WTC11 (cell line): ENCODE results near the gene SBSN. TPM values are rescaled to one million over a fixed set of nuclear protein-coding genes. Genes with fewer than 3 reads are reported as not detected.

ENCODE experiments used
- ATAC-seq: fragments of 200-7000 bp; cut with Tn5 transposase; 2 replicates; pipeline ENCODE4 v1.10.0; 2021; ENCODE audit warnings: mild to moderate bottlenecking, moderate library complexity
- CTCF ChIA-PET: fragments of 300-600 bp; sonication (Branson Sonifier 250); formaldehyde crosslinking; loops from one replicate; lab custom pipeline; 2021; ENCODE audit warnings: antibody characterized with exemption; lab: Charles Lee
- POLR2A ChIA-PET: fragments of 350-600 bp; sonication (Branson Sonifier 250); formaldehyde crosslinking; loops from one replicate; lab custom pipeline; 2021; ENCODE audit warnings: antibody characterized with exemption; lab: Charles Lee
- DNase-seq: peaks from one replicate; pipeline ENCODE4 v3.0.0; 2021; ENCODE audit warnings: low spot score
- H3K27ac Mint-ChIP-seq: 2 replicates; pipeline ENCODE4 v1.8.0; 2021; ENCODE audit warnings: mixed read lengths
- H3K27me3 Mint-ChIP-seq: 2 replicates; pipeline ENCODE4 v1.8.0; 2021; ENCODE audit warnings: low read depth, mild to moderate bottlenecking, moderate library complexity, mixed read lengths
- H3K36me3 Mint-ChIP-seq: 2 replicates; pipeline ENCODE4 v1.8.0; 2021; ENCODE audit warnings: mixed read lengths
- H3K4me1 Mint-ChIP-seq: 2 replicates; pipeline ENCODE4 v1.8.0; 2022; ENCODE audit warnings: mixed read lengths
- H3K4me3 Mint-ChIP-seq: 2 replicates; pipeline ENCODE4 v1.8.0; 2021; ENCODE audit warnings: mild to moderate bottlenecking, moderate library complexity, mixed read lengths
- H3K9me3 Mint-ChIP-seq: 2 replicates; pipeline ENCODE4 v1.8.0; 2021; ENCODE audit warnings: mixed read lengths
- ELF4 ChIP-seq: sonication (generic); formaldehyde crosslinking; IDR thresholded peaks from 2 replicates; pipeline ENCODE4 v1.8.1; 2022; ENCODE audit warnings: low read depth, mild to moderate bottlenecking, moderate library complexity, missing genetic modification reagents
- ESRRA ChIP-seq: sonication (generic); formaldehyde crosslinking; IDR thresholded peaks from 2 replicates; pipeline ENCODE4 v1.8.1; 2022; ENCODE audit warnings: mild to moderate bottlenecking, missing genetic modification reagents, borderline replicate concordance
- FOXJ3 ChIP-seq: sonication (generic); formaldehyde crosslinking; IDR thresholded peaks from 2 replicates; pipeline ENCODE4 v1.9.0; 2021; ENCODE audit warnings: missing genetic modification reagents, mild to moderate bottlenecking, borderline replicate concordance
- JUN ChIP-seq: sonication (generic); formaldehyde crosslinking; IDR thresholded peaks from 2 replicates; pipeline ENCODE4 v1.8.0; 2023; ENCODE audit warnings: mild to moderate bottlenecking, missing genetic modification reagents
- RORB ChIP-seq: fragments of 250-450 bp; sonication (Bioruptor Pico); IDR thresholded peaks from 2 replicates; pipeline ENCODE4 v1.9.0; 2021; ENCODE audit warnings: mild to moderate bottlenecking
- TEAD1 ChIP-seq: sonication (generic); formaldehyde crosslinking; IDR thresholded peaks from 2 replicates; pipeline ENCODE4 v1.8.0; 2022; ENCODE audit warnings: mild to moderate bottlenecking, missing genetic modification reagents
- ZNF121 ChIP-seq: sonication (generic); formaldehyde crosslinking; IDR thresholded peaks from 2 replicates; pipeline ENCODE4 v1.8.0; 2023; ENCODE audit warnings: missing genetic modification reagents
- ZNF423 ChIP-seq: fragments of 250-450 bp; sonication (Bioruptor Pico); IDR thresholded peaks from 2 replicates; pipeline ENCODE4 v2.1.2; 2022; ENCODE audit warnings: mild to moderate bottlenecking, moderate library complexity
- total RNA-seq: library from RNA; stranded (reverse); gene quantifications from 3 replicates; pipeline ENCODE4 v1.2.3, GENCODE V29; 2021
- TF ChIP-seq, protein P1 (sequence below): fragments of 250-450 bp; sonication (Bioruptor Pico); conservative IDR thresholded peaks from 2 replicates; pipeline ENCODE4 v1.9.0; 2021; ENCODE audit warnings: mild to moderate bottlenecking
- TF ChIP-seq, protein P2 (sequence below): sonication (generic); formaldehyde crosslinking; IDR thresholded peaks from 2 replicates; pipeline ENCODE4 v1.8.1; 2023; ENCODE audit warnings: mild to moderate bottlenecking, missing genetic modification reagents, moderate library complexity
- TF ChIP-seq, protein P3 (sequence below): sonication (generic); formaldehyde crosslinking; IDR thresholded peaks from 2 replicates; pipeline ENCODE4 v1.8.0; 2022; ENCODE audit warnings: mild to moderate bottlenecking, missing genetic modification reagents
- TF ChIP-seq, protein P4 (sequence below): sonication (generic); formaldehyde crosslinking; IDR thresholded peaks from 2 replicates; pipeline ENCODE4 v1.8.0; 2022; ENCODE audit warnings: mild to moderate bottlenecking, missing genetic modification reagents
- TF ChIP-seq, protein P5 (sequence below): sonication (generic); formaldehyde crosslinking; IDR thresholded peaks from 2 replicates; pipeline ENCODE4 v1.8.1; 2023; ENCODE audit warnings: mild to moderate bottlenecking, missing genetic modification reagents, borderline replicate concordance

Gene SBSN
- total RNA-seq, 1 experiment from 2014 or later, result 0.15 TPM

DNA sequence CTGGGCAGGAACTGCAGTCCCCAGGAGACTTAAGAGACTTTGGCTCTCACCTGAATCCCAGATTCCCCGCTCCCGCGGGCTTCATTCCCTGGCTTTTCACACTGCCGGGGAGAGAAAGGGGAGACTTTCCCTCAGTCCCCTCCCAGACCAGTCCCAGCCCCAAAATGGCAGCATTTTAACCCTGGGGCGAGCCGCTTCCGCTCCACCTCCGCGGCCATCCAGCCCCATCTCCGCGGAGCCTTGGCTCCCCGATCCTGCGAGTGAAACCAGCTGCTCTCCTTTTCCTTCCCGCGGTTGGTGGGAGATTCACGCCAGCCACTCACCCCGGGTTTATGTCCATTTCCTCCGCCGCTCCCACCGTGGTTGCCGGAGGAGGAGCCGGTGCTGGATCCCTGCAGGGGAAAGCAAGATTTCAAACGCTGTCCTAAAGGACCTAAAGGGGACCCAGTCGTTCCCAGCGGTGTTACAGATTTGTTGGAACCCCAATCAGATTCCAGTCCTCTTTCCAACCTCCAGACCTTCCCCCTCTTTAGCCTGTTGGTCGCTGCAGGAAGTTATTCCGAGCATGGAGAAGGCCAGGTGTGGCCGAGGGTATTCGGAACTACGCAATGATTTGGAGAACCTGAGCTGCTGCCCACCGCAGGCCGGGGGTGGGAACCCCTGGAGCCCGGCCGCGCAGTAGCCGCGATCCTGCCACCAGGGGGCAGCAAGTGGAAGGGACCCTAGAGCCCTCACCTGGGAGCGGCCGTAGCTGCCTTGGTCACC, 18.1 kb downstream of the SBSN start (continued):
- TF ChIP-seq, protein P1, sequence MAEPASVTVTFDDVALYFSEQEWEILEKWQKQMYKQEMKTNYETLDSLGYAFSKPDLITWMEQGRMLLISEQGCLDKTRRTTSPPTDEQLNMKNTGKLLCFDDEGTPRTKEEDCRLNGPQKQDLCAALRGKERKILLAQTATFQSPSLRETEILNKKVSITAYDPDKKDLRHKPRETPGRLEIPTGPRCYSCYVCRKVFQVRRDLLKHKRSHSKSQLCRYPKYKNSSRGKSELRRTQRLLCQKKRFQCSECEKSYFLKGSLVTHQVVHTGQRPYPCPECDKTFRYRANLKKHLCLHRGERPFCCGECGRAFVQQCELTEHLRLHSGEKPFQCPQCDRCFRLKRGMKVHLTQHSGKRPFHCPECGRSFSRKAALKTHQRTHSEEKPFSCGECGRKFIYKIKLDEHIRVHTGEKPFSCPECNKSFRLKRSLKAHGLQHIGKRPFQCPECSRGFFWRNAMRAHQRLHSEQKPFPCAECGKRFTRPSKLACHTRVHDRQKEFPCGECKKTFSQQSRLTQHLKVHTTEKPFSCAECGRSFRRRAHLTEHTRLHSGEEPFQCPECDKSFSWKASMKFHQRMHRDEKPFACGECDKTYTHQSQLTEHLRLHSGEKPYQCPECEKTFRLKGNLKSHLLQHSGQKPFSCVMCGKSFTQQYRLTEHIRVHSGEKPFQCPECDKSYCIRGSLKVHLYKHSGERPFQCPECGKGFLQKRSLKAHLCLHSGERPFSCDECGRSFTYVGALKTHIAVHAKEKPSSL (CRISPR knock-in tag), result no peak
- TF ChIP-seq ZNF423 (CRISPR knock-in tag) (peak; percentile 69; the same call in 1 of the 2 replicates), TEAD1 (CRISPR knock-in tag) (peak; percentile 97; the same call in 1 of the 2 replicates), ELF4 (CRISPR knock-in tag) (no peak)

DNA sequence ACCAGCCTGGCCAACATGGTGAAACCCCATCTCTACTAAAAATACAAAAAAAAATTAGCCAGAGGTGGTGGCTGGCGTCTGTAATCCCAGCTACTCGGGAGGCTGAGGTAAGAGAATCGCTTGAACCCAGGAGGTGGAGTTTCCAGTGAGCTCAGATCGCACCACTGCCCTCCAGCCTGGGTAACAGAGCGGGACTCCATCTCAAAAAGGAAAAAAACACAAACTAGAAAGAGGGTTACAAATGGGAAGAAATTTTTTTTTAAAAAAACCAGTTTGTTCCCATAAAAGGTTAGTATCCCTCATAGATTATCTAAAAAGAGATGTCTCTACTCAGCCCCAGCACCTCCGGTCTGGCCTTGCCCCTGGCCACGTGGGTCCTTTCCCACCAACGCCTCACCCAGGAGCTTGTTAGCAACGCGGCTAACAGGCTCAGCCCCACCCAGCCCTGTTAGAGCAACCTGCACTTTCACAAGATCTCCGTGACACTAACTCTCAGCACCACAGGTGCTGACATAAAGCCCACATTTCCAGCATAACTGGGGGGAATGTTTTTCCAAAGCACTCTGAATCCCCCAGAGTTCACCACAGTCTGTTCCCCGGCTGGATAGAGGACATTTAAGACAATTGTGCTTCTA, 19.0 kb downstream of the SBSN start:
- peak; percentile 60 for DNase-seq
- peak overlapping the region; percentile 99 for H3K4me3 Mint-ChIP-seq
- TF ChIP-seq ESRRA (CRISPR knock-in tag) (no peak), ZNF121 (CRISPR knock-in tag) (no peak)
- TF ChIP-seq, protein P2, sequence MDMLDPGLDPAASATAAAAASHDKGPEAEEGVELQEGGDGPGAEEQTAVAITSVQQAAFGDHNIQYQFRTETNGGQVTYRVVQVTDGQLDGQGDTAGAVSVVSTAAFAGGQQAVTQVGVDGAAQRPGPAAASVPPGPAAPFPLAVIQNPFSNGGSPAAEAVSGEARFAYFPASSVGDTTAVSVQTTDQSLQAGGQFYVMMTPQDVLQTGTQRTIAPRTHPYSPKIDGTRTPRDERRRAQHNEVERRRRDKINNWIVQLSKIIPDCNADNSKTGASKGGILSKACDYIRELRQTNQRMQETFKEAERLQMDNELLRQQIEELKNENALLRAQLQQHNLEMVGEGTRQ, result peak; percentile 81
- TF ChIP-seq, protein P3, sequence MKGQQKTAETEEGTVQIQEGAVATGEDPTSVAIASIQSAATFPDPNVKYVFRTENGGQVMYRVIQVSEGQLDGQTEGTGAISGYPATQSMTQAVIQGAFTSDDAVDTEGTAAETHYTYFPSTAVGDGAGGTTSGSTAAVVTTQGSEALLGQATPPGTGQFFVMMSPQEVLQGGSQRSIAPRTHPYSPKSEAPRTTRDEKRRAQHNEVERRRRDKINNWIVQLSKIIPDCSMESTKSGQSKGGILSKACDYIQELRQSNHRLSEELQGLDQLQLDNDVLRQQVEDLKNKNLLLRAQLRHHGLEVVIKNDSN (CRISPR knock-in tag), result peak; percentile 80; the same call in 1 of the 2 replicates
- TF ChIP-seq, protein P4, sequence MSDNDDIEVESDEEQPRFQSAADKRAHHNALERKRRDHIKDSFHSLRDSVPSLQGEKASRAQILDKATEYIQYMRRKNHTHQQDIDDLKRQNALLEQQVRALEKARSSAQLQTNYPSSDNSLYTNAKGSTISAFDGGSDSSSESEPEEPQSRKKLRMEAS, result peak; percentile 58; the same call in 1 of the 2 replicates
- peaks cover 20% of the 10 kb centered on the region for H3K27me3 Mint-ChIP-seq
- ATAC-seq, result peak; percentile 51
- POLR2A ChIA-PET, result interaction anchor here (0.5 to 1.2 kb wide), 3 partner anchors 11 to 135 kb away, joined by 3 read pairs; no protein-coding TSS in a partner anchor
- H3K36me3 Mint-ChIP-seq, result peaks cover 41% of the 10 kb centered on the region
- H3K9me3 Mint-ChIP-seq, result no peaks in the 10 kb centered on the region
- CTCF ChIA-PET, result interaction anchor here (0.6 to 4.7 kb wide), 14 partner anchors 9 to 205 kb away, joined by 3 to 62 read pairs (median 5); no protein-coding TSS in a partner anchor
- H3K27ac Mint-ChIP-seq, result peak overlapping the region; percentile 97
- H3K4me1 Mint-ChIP-seq, result peaks cover 20% of the 10 kb centered on the region

DNA sequence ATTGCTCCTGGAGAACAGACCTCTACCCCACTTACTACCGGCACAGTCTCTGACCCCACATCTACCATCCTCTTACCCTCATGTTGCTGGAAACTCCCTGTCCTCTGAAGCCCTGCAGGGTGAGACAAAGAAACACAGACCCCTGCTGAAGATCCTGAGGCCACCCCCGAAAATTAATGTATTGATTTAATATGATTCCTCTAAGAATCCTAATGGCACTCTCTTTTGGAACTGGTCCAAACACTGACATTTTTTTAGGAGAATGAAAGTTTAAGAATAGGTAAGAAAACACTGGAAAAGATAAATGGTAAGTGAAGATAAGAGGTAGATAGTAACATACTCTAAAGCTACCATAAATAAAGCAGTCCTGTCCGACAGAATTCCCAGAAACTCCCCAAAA, 20.0 kb downstream of the SBSN start:
- CTCF ChIA-PET, result interaction anchor here (0.8 to 4.7 kb wide), 8 partner anchors 11 to 156 kb away, joined by 3 to 62 read pairs (median 4); no protein-coding TSS in a partner anchor
- Mint-ChIP-seq H3K27ac (peak overlapping the region; percentile 60; the same call in 1 of the 2 replicates), H3K9me3 (no peaks in the 10 kb centered on the region), H3K36me3 (peaks cover 46% of the 10 kb centered on the region), H3K4me3 (peak overlapping the region; percentile 99), H3K4me1 (peaks cover 12% of the 10 kb centered on the region), H3K27me3 (peaks cover 20% of the 10 kb centered on the region)
- DNase-seq (no peak), ATAC-seq (no peak)
- POLR2A ChIA-PET, result interaction anchor here (1.2 kb wide), 1 partner anchor 12 kb away, joined by 3 read pairs; no protein-coding TSS in a partner anchor
- TF ChIP-seq RORB (CRISPR knock-in tag) (no peak), FOXJ3 (CRISPR knock-in tag) (no peak), ESRRA (CRISPR knock-in tag) (no peak), JUN (CRISPR knock-in tag) (no peak)
- TF ChIP-seq, protein P5, sequence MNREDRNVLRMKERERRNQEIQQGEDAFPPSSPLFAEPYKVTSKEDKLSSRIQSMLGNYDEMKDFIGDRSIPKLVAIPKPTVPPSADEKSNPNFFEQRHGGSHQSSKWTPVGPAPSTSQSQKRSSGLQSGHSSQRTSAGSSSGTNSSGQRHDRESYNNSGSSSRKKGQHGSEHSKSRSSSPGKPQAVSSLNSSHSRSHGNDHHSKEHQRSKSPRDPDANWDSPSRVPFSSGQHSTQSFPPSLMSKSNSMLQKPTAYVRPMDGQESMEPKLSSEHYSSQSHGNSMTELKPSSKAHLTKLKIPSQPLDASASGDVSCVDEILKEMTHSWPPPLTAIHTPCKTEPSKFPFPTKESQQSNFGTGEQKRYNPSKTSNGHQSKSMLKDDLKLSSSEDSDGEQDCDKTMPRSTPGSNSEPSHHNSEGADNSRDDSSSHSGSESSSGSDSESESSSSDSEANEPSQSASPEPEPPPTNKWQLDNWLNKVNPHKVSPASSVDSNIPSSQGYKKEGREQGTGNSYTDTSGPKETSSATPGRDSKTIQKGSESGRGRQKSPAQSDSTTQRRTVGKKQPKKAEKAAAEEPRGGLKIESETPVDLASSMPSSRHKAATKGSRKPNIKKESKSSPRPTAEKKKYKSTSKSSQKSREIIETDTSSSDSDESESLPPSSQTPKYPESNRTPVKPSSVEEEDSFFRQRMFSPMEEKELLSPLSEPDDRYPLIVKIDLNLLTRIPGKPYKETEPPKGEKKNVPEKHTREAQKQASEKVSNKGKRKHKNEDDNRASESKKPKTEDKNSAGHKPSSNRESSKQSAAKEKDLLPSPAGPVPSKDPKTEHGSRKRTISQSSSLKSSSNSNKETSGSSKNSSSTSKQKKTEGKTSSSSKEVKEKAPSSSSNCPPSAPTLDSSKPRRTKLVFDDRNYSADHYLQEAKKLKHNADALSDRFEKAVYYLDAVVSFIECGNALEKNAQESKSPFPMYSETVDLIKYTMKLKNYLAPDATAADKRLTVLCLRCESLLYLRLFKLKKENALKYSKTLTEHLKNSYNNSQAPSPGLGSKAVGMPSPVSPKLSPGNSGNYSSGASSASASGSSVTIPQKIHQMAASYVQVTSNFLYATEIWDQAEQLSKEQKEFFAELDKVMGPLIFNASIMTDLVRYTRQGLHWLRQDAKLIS (CRISPR knock-in tag), result no peak
